Gastroesophageal sphincter (tissue), 4 donors: Measurements from ENCODE around the gene OR5W2. TPM values are rescaled to one million over a fixed set of nuclear protein-coding genes. Genes with fewer than 3 reads are reported as not detected.
"Not testable (repeated sequence)": the region's sequence is repeated elsewhere in the genome, so short reads cannot be mapped to it uniquely, and the experiment has no call there.

Experiments
- ATAC-seq: fragments of 150-250 bp; one replicate; pipeline ENCODE4 v1.9.1; 2016; ENCODE audit warnings: mild to moderate bottlenecking, moderate library complexity
- H3K27ac ChIP-seq, 4 donors: fragments of 200-600 bp; sonication (generic) in 3 of 4; 1 replicate in 3 of 4; 2 replicates in 1 of 4; pipeline ENCODE4 v1.5.1; 2016 to 2019
- H3K27me3 ChIP-seq: fragments of 200-600 bp; sonication (generic); one replicate; pipeline ENCODE4 v1.5.1; 2019
- H3K36me3 ChIP-seq, 2 donors: fragments of 200-600 bp; sonication (generic); one replicate each; pipeline ENCODE4 v1.5.1; 2019; ENCODE audit warnings: control low read depth in 1 of 2
- H3K4me1 ChIP-seq, 3 donors: fragments of 200-600 bp; sonication (generic); 1 replicate in 2 of 3; 2 replicates in 1 of 3; pipeline ENCODE4 v1.5.1; 2016 to 2019; ENCODE audit warnings: control low read depth in 2 of 3
- H3K4me3 ChIP-seq, 2 donors: fragments of 200-600 bp; sonication (generic); one replicate each; pipeline ENCODE4 v1.5.1; 2019; ENCODE audit warnings: mild to moderate bottlenecking in 1 of 2, moderate library complexity in 1 of 2
- H3K9me3 ChIP-seq, 3 donors: fragments of 200-600 bp; sonication (generic); one replicate each; pipeline ENCODE4 v1.5.1; 2017 to 2019; ENCODE audit warnings: control low read depth in 2 of 3
- CTCF ChIP-seq, 4 experiments: fragments of 200-600 bp in 2 of 4; fragments of 450-650 bp in 2 of 4; sonication (generic) in 1 of 4; IDR thresholded peaks; one replicate each; pipeline ENCODE4 v1.5.1; 2017 to 2019; ENCODE audit warnings: antibody characterized with exemption in 4 of 4, mild to moderate bottlenecking in 2 of 4, moderate library complexity in 2 of 4
- EP300 ChIP-seq: sonication (generic); formaldehyde crosslinking; IDR thresholded peaks from one replicate; pipeline ENCODE4 v1.6.1; 2017; ENCODE audit warnings: antibody characterized with exemption, mild to moderate bottlenecking
- POLR2A ChIP-seq, 2 donors: fragments of 450-650 bp; IDR thresholded peaks; one replicate each; pipeline ENCODE4 v1.6.1; 2017; ENCODE audit warnings: antibody characterized with exemption in 2 of 2, mild to moderate bottlenecking in 2 of 2, moderate library complexity in 1 of 2
- POLR2AphosphoS5 ChIP-seq: sonication (generic); formaldehyde crosslinking; IDR thresholded peaks from one replicate; pipeline ENCODE4 v1.6.1; 2017; ENCODE audit warnings: antibody characterized with exemption
- WGBS, 2 donors: methylation state at CpG; one replicate each; pipeline ENCODE4 v1.1.5; 2018; ENCODE audit warnings: low coverage in 1 of 2; 5-methylcytosine and 5-hydroxymethylcytosine counted together
- total RNA-seq, 4 donors: library from RNA; depleted of rRNA; stranded (reverse); fragments of >200 nt; gene quantifications; one replicate each; pipeline ENCODE4 v1.1.0, GENCODE V29; 2016

The OR5W2 gene
- total RNA-seq, 4 donors from 2014 or later, result not detected

GRCh38 chr11:55920537-55920936 is 6.2 kb upstream of the OR5W2 start:
- TF ChIP-seq EP300 (no peak), CTCF (IDR thresholded peaks at IDR 0.05) (no peak), POLR2A (IDR thresholded peaks at IDR 0.05) (no peak), POLR2AphosphoS5 (no peak)
- Histone ChIP-seq H3K36me3 (no peaks in the 10 kb centered on the region), H3K9me3 (no peaks in the 10 kb centered on the region), H3K27ac (no peak overlapping the region), H3K27me3 (no peaks in the 10 kb centered on the region), H3K4me1 (no peaks in the 10 kb centered on the region), H3K4me3 (no peak overlapping the region)
- no peak for ATAC-seq
- WGBS, 2 donors, result 81 to 82% methylated on average over 2 to 3 of the region's 5 CpGs

- TF ChIP-seq EP300 (no peak), POLR2A (IDR thresholded peaks at IDR 0.05) (no peak), POLR2AphosphoS5 (no peak), CTCF (IDR thresholded peaks at IDR 0.05) (no peak)
- H3K27ac ChIP-seq, result no peak overlapping the region
- H3K4me3 ChIP-seq, result no peak overlapping the region
- H3K4me1 ChIP-seq, result no peaks in the 10 kb centered on the region
- 40 to 45% methylated on average over 2 of the region's 2 CpGs for WGBS, 2 donors
- H3K27me3 ChIP-seq, result no peaks in the 10 kb centered on the region
- peaks cover 0 to 4% (median 0%) of the 10 kb centered on the region in 3 donors for H3K9me3 ChIP-seq
- no peak for ATAC-seq
- no peaks in the 10 kb centered on the region for H3K36me3 ChIP-seq
Measured at GRCh38 chr11:55902308-55902707, 12.1 kb downstream of the OR5W2 start.

GRCh38 chr11:55895216-55895615 is 19.2 kb downstream of the OR5W2 start:
- peaks cover 0 to 7% (median 0%) of the 10 kb centered on the region in 3 donors for H3K9me3 ChIP-seq
- H3K4me1 ChIP-seq, result no peaks in the 10 kb centered on the region
- no peak for ATAC-seq
- TF ChIP-seq EP300, result no peak
- TF ChIP-seq CTCF (IDR thresholded peaks at IDR 0.05), result no peak
- no peak for TF ChIP-seq POLR2A (IDR thresholded peaks at IDR 0.05)
- TF ChIP-seq POLR2AphosphoS5, result no peak
- H3K36me3 ChIP-seq, result no peaks in the 10 kb centered on the region
- no peaks in the 10 kb centered on the region for H3K27me3 ChIP-seq
- WGBS, 2 donors, result 57 to 58% methylated on average over 2 to 4 of the region's 8 CpGs
- no peak overlapping the region for H3K4me3 ChIP-seq
- H3K27ac ChIP-seq, result no peak overlapping the region

- not testable (repeated sequence) for H3K27me3 ChIP-seq, ATAC-seq, H3K36me3 ChIP-seq, H3K4me3 ChIP-seq, H3K9me3 ChIP-seq, H3K4me1 ChIP-seq, H3K27ac ChIP-seq
- 81 to 89% methylated on average over 5 to 7 of the region's 9 CpGs for WGBS, 2 donors
Measured at GRCh38 chr11:55885481-55885880, 28.9 kb downstream of the OR5W2 start.

- not testable (repeated sequence) for ATAC-seq
Measured at GRCh38 chr11:55884995-55885394, 29.4 kb downstream of the OR5W2 start.

GRCh38 chr11:55882997-55883396 is 31.4 kb downstream of the OR5W2 start, which contains the start of gene TRIM51:
TSS of gene TRIM51 (plus strand) at chr11:55883297. CDS start at chr11:55885429, 2,132 bp downstream.
- H3K27ac ChIP-seq, H3K4me3 ChIP-seq, H3K9me3 ChIP-seq, H3K27me3 ChIP-seq, H3K36me3 ChIP-seq, H3K4me1 ChIP-seq, ATAC-seq: not testable (repeated sequence)
- WGBS, 2 donors, result 80 to 91% methylated on average over 1 of the region's 1 CpG

More at GRCh38 chr11:55884995-55885394, 29.4 kb downstream of the OR5W2 start:
- H3K4me3 ChIP-seq, H3K9me3 ChIP-seq, H3K27me3 ChIP-seq, H3K4me1 ChIP-seq, H3K27ac ChIP-seq, H3K36me3 ChIP-seq: not testable (repeated sequence)
- 85 to 88% methylated on average over 3 to 4 of the region's 4 CpGs for WGBS, 2 donors

- H3K36me3 ChIP-seq, ATAC-seq, H3K4me1 ChIP-seq, H3K27ac ChIP-seq: not testable (repeated sequence)
- peaks cover 12% of the 10 kb centered on the region for H3K27me3 ChIP-seq
- H3K4me3 ChIP-seq, result peak overlapping the region in 1 of 2 donors; percentile 12
- 80% methylated on average over 1 of the region's 34 CpGs; no CpG with 5 or more reads in 1 of the 2 donors for WGBS, 2 donors
- peak in 1 of 4 experiments; percentile 10 for TF ChIP-seq CTCF (IDR thresholded peaks at IDR 0.05)
- H3K9me3 ChIP-seq, result peaks cover 0 to 17% (median 0%) of the 10 kb centered on the region in 3 donors
Measured at GRCh38 chr11:55873146-55873545, 41.2 kb downstream of the OR5W2 start.

GRCh38 chr11:55872731-55873130 is 41.7 kb downstream of the OR5W2 start:
- ATAC-seq, H3K4me1 ChIP-seq, H3K27ac ChIP-seq, H3K36me3 ChIP-seq: not testable (repeated sequence)
- WGBS, 2 donors, result no CpG with 5 or more reads among the region's 33 CpGs
- H3K27me3 ChIP-seq, result peaks cover 12% of the 10 kb centered on the region
- H3K4me3 ChIP-seq, result peak overlapping the region in 1 of 2 donors; percentile 12
- H3K9me3 ChIP-seq, result peaks cover 0 to 17% (median 0%) of the 10 kb centered on the region in 3 donors

- H3K27me3 ChIP-seq, ATAC-seq, H3K4me3 ChIP-seq, H3K9me3 ChIP-seq, H3K36me3 ChIP-seq, H3K27ac ChIP-seq, H3K4me1 ChIP-seq: not testable (repeated sequence)
- 88% methylated on average over 3 of the region's 4 CpGs; no CpG with 5 or more reads in 1 of the 2 donors for WGBS, 2 donors
Measured at GRCh38 chr11:55867354-55867753, 47.0 kb downstream of the OR5W2 start.
